GM19468 (cell line): ENCODE results near the gene TEX54.
"Not testable (repeated sequence)": the region's sequence is repeated elsewhere in the genome, so short reads cannot be mapped to it uniquely, and the experiment has no call there.

Experiments
- ATAC-seq: cut with Tn5 transposase; IDR thresholded peaks from one replicate; pipeline ENCODE4 v1.9.1; 2021; ENCODE audit warnings: mild to moderate bottlenecking, moderate library complexity, moderate number of reproducible peaks; ENCODE audit not compliant: unreplicated experiment; ENCODE audit errors: extremely low read depth

The TEX54 gene

DNA sequence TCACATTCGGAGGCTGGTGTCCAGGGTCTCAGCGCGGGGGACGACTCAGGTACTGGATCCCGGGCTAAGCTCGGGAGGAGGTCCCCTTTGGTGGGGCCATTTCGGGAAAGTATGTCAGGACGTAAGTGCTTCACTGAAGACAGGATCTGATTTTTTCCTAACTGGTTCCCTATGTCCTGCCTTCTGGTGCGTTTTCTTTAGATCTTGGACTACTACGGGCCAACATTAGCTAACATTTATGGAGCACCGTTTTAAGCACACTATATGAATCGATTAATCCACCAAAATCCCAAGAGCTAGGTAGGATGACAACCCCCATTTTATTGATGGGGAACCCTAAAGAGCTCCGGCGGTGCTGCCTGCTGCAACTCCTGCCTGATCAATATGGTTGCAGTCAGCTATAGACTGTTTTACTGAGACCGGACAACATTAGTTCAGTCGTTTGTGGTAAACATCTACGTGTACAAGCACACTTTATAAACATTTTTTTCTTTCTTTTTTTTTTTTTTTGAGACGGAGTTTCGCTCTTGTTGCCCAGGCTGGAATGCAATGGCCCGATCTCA, 23.8 kb upstream of the TEX54 start:
- ATAC-seq = no peak

- peak; percentile 90 for ATAC-seq
Measured at GRCh38 chr11:62855571-62856332, 23.1 kb upstream of the TEX54 start.

DNA sequence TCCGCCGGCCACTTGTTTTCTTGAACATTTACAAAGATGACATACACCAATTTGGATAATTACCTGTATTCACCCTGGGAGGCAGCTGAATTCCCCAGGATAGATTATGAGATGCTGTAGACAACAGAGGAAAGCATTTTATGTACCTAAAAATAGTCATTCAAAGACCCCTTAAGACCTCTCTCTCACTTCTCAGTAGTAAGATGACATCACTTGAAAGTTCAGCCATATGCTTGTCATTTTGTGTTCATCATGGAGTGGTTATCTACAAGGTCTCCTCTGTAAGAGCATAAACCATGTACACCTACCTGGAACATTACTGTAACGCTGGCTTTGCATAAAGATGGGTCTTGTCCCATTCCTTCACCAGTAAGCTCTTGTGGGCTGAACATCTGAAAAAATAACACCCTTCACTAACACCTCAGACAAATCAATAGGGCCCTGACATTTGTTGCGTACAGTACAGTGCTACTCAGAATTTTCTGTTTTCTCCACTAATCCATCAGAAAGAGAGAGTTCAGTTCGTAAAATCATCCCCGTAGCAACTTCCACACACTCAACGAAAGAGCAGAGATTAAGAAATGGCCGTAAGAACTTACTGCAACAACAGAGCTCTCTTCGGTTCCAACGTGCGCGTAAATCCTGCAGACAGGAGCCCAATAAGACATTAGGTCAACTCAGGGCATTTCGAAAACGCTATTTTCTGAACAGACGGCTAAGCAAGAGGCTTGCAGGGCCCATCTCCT, 22.4 kb upstream of the TEX54 start:
- ATAC-seq = no peak

GRCh38 chr11:62854013-62854824, 21.6 kb upstream of the TEX54 start:
- ATAC-seq = no peak

DNA sequence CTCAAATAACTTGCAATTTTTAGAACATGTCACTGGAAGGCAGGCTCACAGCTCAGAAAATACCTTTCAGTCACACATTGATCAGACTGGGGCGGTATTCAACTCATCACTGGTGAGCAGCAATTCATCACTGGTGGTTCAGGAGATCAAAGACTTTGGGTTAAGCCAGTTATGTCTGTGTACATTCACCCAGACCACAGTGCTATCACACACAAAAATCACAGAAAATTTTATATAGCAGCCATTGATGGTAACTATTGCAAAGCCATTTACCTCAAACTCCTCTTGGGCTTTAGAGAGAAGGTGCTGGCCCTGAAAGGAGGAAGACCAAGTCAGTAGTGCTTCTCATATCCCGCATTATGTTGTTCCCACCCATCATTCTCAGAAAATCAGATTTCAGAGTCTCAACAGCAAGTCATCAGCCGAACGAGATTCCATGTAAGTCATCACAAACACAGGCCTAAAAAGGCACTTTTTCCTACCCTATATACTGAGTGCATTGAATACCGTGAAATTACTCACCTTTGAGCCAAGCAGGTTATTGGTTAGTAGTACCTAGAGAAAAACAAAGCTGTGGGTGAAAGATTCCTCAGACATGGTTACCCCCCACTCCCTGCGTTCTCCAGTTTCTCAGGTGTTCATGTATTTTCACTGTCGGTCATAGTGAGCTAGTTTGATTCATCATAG, 20.8 kb upstream of the TEX54 start:
- ATAC-seq = no peak

GRCh38 chr11:62852523-62853188, 20.0 kb upstream of the TEX54 start:
- no peak for ATAC-seq

DNA sequence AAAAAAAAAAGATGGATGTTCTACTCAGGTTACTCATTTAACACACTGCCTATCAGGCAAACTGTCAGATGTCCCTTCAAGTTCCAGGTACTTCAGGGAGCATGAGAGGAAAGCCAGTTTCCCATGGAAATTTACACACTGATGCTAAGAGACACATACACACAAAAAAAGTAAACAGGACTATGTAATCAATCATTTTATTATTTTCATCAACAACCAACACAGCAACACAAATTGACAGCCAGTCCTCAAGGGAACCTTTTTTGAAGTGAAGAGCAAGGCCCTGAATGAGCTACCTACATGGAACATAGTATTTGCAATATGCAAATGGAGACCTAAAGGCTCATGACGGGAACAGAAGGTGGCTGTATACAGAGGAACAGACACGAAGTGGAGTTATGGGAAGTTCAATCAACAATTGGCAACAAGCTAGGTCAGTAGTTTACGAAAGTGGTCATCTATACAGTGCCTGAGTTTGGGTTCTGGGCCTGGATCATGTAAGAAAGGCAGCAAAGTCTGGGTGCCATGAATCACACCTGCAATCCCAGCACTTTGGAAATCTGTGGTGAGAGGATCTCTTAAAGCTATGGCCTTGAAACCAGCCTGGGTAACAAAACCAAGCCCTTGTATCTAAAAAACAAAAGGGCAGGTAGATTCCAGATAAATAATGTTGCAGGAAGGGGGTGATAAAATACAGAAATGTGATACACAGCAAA, 19.3 kb upstream of the TEX54 start:
- no peak for ATAC-seq

DNA sequence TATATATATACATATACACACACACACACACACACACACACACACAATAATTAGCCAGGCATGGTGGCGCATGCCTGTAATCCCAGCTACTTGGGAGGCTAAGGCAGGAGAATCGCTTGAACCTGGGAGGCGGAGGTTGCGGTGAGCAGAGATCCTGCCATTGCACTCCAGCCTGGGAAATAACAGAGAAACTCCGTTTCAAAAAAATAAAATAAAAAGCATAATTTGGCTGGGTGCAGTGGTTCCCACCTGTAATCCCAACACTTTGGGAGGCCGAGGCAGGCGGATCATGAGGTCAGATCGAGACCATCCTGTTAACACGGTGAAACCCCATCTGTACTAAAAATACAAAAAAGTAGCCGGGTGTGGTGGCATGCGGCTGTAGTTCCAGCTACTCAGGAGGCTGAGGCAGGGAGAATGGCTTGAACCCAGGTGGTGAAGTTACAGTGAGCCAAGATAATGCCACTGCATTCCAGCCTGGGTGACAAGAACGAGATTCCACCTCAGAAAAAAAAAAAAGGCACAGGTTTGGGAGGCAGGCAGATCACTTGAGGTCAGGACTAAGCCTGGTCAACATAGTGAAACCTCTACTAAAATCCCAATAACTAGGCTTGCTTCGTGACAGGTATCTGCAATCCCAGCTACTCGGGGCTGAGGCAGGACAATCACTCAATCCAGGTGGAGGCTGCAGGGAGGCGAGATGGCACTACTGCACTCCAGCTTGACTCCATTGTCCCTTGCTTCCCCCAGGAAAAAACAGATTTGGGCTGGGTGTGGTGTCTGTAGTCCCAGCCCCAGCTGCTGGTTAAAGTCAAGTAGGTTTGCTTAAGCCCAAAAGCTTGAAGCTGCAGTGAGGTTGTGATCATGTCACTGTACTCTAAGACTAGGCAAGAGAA, 18.5 kb upstream of the TEX54 start:
- ATAC-seq = no peak

DNA sequence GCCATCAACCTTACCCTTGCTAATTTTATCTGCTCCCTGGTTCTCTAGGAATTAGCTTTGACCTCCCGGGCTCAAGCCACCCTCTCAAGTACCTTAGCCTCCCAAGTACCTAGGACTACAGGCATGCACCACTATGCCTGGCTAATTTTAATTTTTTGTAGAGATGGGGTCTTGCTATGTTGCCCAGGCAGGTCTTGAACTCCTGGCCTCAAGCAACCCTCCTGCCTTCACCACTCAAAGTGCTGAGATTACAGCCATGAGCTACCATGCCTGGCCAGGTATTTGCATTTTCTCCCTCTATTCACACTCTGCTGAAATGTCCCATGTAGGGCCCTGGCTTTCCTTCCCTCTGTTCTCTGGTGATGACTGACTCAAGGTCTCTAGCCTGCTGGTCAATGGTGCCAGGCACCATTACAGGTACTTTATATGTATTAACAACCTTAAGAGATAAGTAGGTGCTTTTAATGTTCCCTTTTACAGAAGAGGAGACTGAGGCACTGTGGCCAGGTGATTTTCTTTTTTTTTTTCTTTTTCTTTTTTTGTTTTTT, 15.2 kb upstream of the TEX54 start:
- no peak for ATAC-seq

DNA sequence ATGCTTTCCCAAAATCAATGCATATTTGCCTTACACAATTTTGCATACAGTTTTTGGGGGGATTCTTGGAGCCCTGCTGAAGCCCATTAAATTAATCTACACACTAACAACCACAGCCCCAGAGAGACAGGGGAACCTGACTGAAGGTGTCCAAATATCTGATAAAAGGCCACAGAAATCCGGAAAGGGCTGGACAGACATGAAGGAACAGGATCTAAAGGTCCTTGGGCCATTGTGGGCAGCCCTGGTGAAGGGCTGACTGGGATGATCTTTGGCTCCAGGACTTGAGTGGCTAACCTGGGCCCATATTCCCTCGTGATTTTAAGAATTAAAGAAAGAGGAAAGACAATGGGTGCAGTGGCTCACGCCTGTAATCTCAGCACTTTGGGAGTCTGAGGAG, 13.5 kb upstream of the TEX54 start:
- ATAC-seq = no peak

GRCh38 chr11:62844154-62844553, 11.5 kb upstream of the TEX54 start:
- no peak for ATAC-seq

DNA sequence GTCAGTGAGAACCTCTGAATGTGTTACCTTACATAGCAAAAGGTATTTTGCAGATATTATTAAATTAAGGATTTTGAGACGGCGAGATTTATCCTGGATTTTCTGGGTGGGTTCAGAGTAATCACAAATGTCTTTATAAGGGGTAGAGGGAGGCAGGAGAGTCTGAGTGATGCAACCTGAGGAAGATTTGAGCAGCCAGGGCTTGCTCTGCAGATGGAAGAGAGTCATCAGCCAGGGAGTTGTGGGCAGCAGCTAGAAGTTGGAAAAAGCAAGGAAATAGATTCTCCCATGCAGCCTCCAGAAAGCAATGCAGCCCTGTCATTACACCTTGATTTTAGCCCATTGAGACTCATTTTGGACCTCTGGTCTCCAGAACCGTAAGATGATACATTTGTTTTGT, 10.8 kb upstream of the TEX54 start:
- ATAC-seq = no peak

DNA sequence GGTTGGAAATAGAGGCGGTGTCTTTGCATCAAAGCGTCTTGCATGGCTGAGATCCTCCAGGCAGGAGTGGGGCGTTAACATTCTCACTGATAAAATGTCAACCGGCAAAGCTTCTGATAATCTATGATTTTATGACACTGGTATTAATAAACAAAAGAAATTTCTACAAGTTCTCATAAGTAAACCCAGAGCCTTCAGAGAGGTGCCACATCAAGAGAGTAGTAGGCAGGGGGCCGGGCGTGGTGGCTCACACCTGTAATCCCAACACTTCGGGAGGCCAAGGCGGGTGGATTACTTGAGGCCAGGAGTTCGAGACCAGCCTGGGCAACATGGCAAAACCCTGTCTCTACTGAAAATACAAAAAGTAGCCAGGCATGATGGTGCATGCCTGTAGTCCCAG, 10.2 kb upstream of the TEX54 start:
- not testable (repeated sequence) for ATAC-seq

GRCh38 chr11:62842171-62842741, 9.6 kb upstream of the TEX54 start:
- no peak for ATAC-seq

- ATAC-seq = peak; percentile 27
Measured at GRCh38 chr11:62841361-62842170, 8.9 kb upstream of the TEX54 start.

- not testable (repeated sequence) for ATAC-seq
Measured at GRCh38 chr11:62840721-62841360, 8.2 kb upstream of the TEX54 start.
